Type B pancreatic cell (in vitro differentiated cells): Measurements from ENCODE around the gene KMT2C. TPM values are rescaled to one million over a fixed set of nuclear protein-coding genes. Genes with fewer than 3 reads are reported as not detected.

ENCODE experiments used
- DNase-seq: peaks from one replicate; pipeline ENCODE4 v3.0.0; 2021; ENCODE audit warnings: mixed read lengths; ENCODE audit not compliant: unreplicated experiment; ENCODE audit errors: extremely low spot score
- H3K27ac Mint-ChIP-seq: 2 replicates; pipeline ENCODE4 v1.8.0; 2021; ENCODE audit warnings: mild to moderate bottlenecking, mixed read lengths
- H3K27me3 Mint-ChIP-seq: 2 replicates; pipeline ENCODE4 v1.8.0; 2021; ENCODE audit warnings: mixed read lengths
- H3K36me3 Mint-ChIP-seq: 2 replicates; pipeline ENCODE4 v1.8.0; 2021; ENCODE audit warnings: mixed read lengths
- H3K4me1 Mint-ChIP-seq: one replicate; pipeline ENCODE4 v1.8.0; 2021; ENCODE audit warnings: mixed read lengths; ENCODE audit not compliant: unreplicated experiment
- H3K4me3 Mint-ChIP-seq: 2 replicates; pipeline ENCODE4 v1.8.0; 2021; ENCODE audit warnings: mild to moderate bottlenecking, mixed read lengths
- H3K9me3 Mint-ChIP-seq: 2 replicates; pipeline ENCODE4 v1.8.0; 2021; ENCODE audit warnings: mixed read lengths
- CTCF ChIP-seq: fragments of 200-600 bp; sonication (generic); conservative IDR thresholded peaks from 2 replicates; pipeline ENCODE4 v1.5.0; 2021; ENCODE audit warnings: antibody characterized with exemption, mild to moderate bottlenecking
- total RNA-seq: library from RNA; stranded (reverse); gene quantifications from 2 replicates; pipeline ENCODE4 v1.2.1, GENCODE V29; 2021; ENCODE audit warnings: low replicate concordance

KMT2C gene
- total RNA-seq, 1 donor from 2014 or later, result 60.3 TPM

GRCh38 chr7:152369518-152369917 is 66.3 kb downstream of the KMT2C start:
- H3K4me1 Mint-ChIP-seq, result peaks cover 5% of the 10 kb centered on the region
- no peak overlapping the region for H3K27ac Mint-ChIP-seq
- no peak overlapping the region for H3K4me3 Mint-ChIP-seq
- no peak for TF ChIP-seq CTCF
- H3K9me3 Mint-ChIP-seq, result no peaks in the 10 kb centered on the region
- H3K36me3 Mint-ChIP-seq, result peaks cover 4% of the 10 kb centered on the region
- no peaks in the 10 kb centered on the region for H3K27me3 Mint-ChIP-seq
- DNase-seq, result no peak

GRCh38 chr7:152367170-152367569 is 68.6 kb downstream of the KMT2C start:
- Mint-ChIP-seq H3K9me3 (no peaks in the 10 kb centered on the region), H3K4me1 (peaks cover 10% of the 10 kb centered on the region), H3K27me3 (no peaks in the 10 kb centered on the region), H3K4me3 (no peak overlapping the region), H3K27ac (no peak overlapping the region), H3K36me3 (peaks cover 9% of the 10 kb centered on the region)
- DNase-seq, result no peak
- no peak for TF ChIP-seq CTCF

- peaks cover 9% of the 10 kb centered on the region for H3K36me3 Mint-ChIP-seq
- no peaks in the 10 kb centered on the region for H3K9me3 Mint-ChIP-seq
- H3K4me3 Mint-ChIP-seq, result no peak overlapping the region
- no peak for TF ChIP-seq CTCF
- no peak overlapping the region for H3K27ac Mint-ChIP-seq
- DNase-seq, result no peak
- no peaks in the 10 kb centered on the region for H3K27me3 Mint-ChIP-seq
- peaks cover 15% of the 10 kb centered on the region for H3K4me1 Mint-ChIP-seq
Observed at GRCh38 chr7:152366662-152367061, 69.1 kb downstream of the KMT2C start.

- DNase-seq, result no peak
- H3K4me1 Mint-ChIP-seq, result peaks cover 16% of the 10 kb centered on the region
- H3K9me3 Mint-ChIP-seq, result no peaks in the 10 kb centered on the region
- H3K27me3 Mint-ChIP-seq, result no peaks in the 10 kb centered on the region
- H3K27ac Mint-ChIP-seq, result no peak overlapping the region
- peaks cover 9% of the 10 kb centered on the region for H3K36me3 Mint-ChIP-seq
- no peak for TF ChIP-seq CTCF
- no peak overlapping the region for H3K4me3 Mint-ChIP-seq
Observed at GRCh38 chr7:152365982-152366603, 69.7 kb downstream of the KMT2C start.

GRCh38 chr7:152363798-152364197 is 72.0 kb downstream of the KMT2C start:
- Mint-ChIP-seq H3K4me3 (no peak overlapping the region), H3K36me3 (peaks cover 9% of the 10 kb centered on the region), H3K27me3 (no peaks in the 10 kb centered on the region), H3K4me1 (peaks cover 16% of the 10 kb centered on the region), H3K27ac (no peak overlapping the region), H3K9me3 (no peaks in the 10 kb centered on the region)
- no peak for DNase-seq
- no peak for TF ChIP-seq CTCF
